ENCODE data around the gene E2F1. TPM values are rescaled to one million over a fixed set of nuclear protein-coding genes. Genes with fewer than 3 reads are reported as not detected.

E2F1 gene
- total RNA-seq: 10 to 100 TPM in 1 of 4 donors, 1 to 10 TPM in 3; 2.1 to 32.2 (median 4.9) TPM

GRCh38 chr20:33686100-33686983 is at the start of gene E2F1:
Gene E2F1 (minus strand): TSS chr20:33686385. CDS start chr20:33686264, 121 bp downstream.
- peak within 1 kb of the TSS; percentile 56 to 80 (median 66) for H3K27ac ChIP-seq

GRCh38 chr20:33733654-33734576 is 47.7 kb upstream of the E2F1 start:
- Histone ChIP-seq H3K9me3 (peaks cover 0 to 18% (median 0%) of the 10 kb centered on the region in 4 donors), H3K4me1 (peaks cover 0 to 22% (median 14%) of the 10 kb centered on the region in 4 donors), H3K36me3 (no peaks in the 10 kb centered on the region), H3K4me3 (peak overlapping the region; percentile 2 to 61 (median 57)), H3K27ac (peak overlapping the region; percentile 92 to 100 (median 94)), H3K27me3 (no peaks in the 10 kb centered on the region)
- peak; percentile 61 to 78 (median 62) for DNase-seq
- TF ChIP-seq POLR2A (IDR thresholded peaks at IDR 0.05) (peak in 1 of 2 donors; percentile 34), CTCF (IDR thresholded peaks at IDR 0.05) (no peak)

More at GRCh38 chr20:33686100-33686983, at the start of gene E2F1:
- peak; percentile 93 to 98 (median 98) for DNase-seq
- TF ChIP-seq CTCF (IDR thresholded peaks at IDR 0.05) (peak; percentile 28 to 56 (median 48)), POLR2A (IDR thresholded peaks at IDR 0.05) (peak in 1 of 2 donors; percentile 18)
- H3K4me1 ChIP-seq: peaks cover 0 to 19% (median 14%) of the 10 kb centered on the region in 4 donors
- H3K36me3 ChIP-seq: no peaks in the 10 kb centered on the region
- no peaks in the 10 kb centered on the region for H3K27me3 ChIP-seq
- H3K9me3 ChIP-seq: no peaks in the 10 kb centered on the region
- H3K4me3 ChIP-seq: peak within 1 kb of the TSS; percentile 30 to 73 (median 63)

- H3K9me3 ChIP-seq: peaks cover 0 to 12% (median 0%) of the 10 kb centered on the region in 4 donors
- H3K4me1 ChIP-seq: peaks cover 0 to 22% (median 14%) of the 10 kb centered on the region in 4 donors
- TF ChIP-seq POLR2A (IDR thresholded peaks at IDR 0.05) (peak; percentile 44 to 80), CTCF (IDR thresholded peaks at IDR 0.05) (peak in 4 of 6 experiments; percentile 7 to 31 (median 14))
- peak overlapping the region; percentile 55 to 74 (median 60) for H3K4me3 ChIP-seq
- H3K27ac ChIP-seq: peak overlapping the region; percentile 92 to 100 (median 94)
- peak; percentile 81 to 96 (median 94) for DNase-seq
- H3K36me3 ChIP-seq: no peaks in the 10 kb centered on the region
- H3K27me3 ChIP-seq: no peaks in the 10 kb centered on the region
Measured at GRCh38 chr20:33732166-33732970, 46.2 kb upstream of the E2F1 start.

- Histone ChIP-seq H3K27ac (peak within 1 kb of the TSS; percentile 92 to 100 (median 94)), H3K4me3 (peak within 1 kb of the TSS; percentile 55 to 74 (median 60)), H3K4me1 (peaks cover 0 to 22% (median 14%) of the 10 kb centered on the region in 4 donors), H3K36me3 (no peaks in the 10 kb centered on the region), H3K9me3 (peaks cover 0 to 5% (median 0%) of the 10 kb centered on the region in 4 donors), H3K27me3 (no peaks in the 10 kb centered on the region)
- peak; percentile 83 to 95 (median 93) for DNase-seq
- TF ChIP-seq CTCF (IDR thresholded peaks at IDR 0.05) (peak; percentile 83 to 94 (median 92)), POLR2A (IDR thresholded peaks at IDR 0.05) (peak in 1 of 2 donors; percentile 36)
Measured at GRCh38 chr20:33731693-33732165, 45.5 kb upstream of the E2F1 start, which contains the start of gene ZNF341. Gene ZNF341 (plus strand): TSS chr20:33731996. CDS start chr20:33732022, 26 bp downstream.
